ENCODE data around the gene RBFOX1.
A peak's percentile ranks its signal among the peaks of the same experiment; 100 is the strongest.

RBFOX1 gene

DNA sequence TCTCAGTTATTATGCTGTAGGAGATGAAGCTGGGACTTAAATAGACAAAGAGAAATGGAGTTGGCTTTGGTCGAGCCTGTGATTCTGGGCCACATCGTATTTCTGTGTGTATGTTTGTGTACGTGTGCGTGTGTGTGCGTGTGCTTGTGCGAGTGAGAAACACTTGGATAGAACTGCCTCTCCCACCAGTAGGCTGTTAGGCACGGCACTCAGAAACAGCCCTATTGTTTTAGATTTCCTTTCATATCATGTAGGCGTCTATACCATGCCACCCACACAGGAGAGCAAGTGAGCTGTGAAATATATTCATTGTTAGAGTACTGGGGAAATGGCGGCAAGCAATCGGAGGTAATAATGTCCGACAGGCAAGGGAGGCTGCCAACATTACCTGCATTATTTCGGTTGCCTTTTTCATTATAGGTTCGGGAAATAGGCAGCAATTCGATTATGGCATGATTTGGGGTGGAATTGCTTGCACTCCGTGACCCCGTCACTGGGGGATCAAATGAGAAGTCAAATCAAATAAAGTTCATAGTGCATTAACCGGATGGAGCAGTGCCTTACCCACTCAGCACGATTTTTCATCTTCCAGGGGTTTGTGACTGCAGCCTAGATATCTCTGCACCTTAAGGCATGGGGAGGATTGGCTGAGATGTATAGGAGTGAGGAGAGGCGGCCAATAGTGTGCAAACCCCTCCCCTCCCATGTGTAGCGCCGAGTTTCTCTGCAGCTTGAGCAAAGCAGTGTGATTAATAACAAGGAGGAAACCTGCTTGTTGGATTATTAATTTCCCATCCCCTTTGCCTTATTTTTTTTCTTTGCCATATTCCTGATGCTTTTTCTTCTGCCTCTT lies 89.6 kb downstream of the RBFOX1 start:
- DNase-seq: peak; percentile 54

DNA sequence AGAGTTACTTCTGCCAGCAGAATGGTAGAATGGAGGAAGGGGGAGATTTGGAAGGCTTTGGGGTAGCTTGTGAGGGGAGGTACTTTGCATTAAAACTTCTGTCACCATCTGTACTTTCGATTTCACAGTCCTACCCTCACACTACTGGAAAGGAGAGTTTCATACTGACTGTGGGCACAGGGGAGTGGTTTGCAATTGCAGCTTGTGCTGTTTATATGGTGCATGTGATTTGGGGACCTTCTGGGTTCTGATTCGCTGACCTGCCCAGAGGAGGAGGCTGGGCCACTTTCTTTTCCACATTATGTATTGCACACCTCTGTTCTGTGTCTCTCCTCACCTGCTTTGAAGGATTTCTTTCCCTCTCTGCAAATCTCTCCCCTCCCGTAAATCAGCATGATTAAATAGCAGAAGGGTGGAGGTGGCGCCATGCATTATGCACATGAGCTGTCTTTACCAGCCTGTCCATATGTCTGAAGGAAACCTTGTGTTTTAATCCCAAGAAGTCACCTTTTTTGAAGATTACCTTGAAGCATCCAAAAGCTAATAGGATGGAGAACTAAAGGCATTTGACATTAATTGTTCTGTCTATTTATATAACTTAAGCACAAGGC lies 90.9 kb downstream of the RBFOX1 start:
- peak; percentile 92 for DNase-seq

DNA sequence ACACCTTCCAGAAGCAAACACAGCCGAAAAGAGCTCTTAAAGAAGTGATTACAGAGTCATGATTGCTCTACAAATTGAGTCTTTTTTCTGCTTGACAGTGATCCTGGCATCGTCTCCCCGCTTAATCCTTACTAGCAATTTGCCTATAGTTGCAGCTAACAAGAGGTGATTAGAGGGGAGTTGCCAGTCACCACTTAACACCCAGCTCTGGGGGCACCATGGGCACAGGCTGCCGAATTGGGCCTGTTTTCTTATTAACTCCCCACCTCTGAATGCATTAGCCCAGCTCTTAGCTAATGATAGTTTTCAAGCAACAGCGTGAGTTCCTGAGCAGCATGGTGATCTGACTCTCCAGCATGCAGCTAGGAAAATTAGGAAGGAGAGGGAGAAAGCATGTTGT lies 93.5 kb downstream of the RBFOX1 start:
- DNase-seq: peak; percentile 35

DNA sequence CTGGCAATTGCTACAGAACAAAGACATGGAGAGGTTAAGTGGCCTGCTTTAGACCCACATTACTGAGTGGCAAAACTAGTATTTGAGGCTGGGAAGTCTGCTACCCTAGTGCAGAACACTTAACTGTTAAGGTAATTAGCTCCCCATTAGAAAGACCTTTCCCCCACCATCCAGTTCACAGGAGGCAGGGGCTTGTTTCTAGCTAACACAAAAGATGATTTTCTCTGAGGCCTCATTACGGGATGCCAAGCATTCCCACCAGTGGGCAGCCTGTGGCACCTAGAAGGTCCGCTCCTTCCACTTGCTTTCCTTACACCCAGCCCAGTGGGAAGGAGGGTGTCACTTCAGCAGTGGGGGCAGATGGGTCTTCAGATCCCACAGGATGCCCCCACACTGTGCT lies 99.1 kb downstream of the RBFOX1 start:
- DNase-seq: no peak

DNA sequence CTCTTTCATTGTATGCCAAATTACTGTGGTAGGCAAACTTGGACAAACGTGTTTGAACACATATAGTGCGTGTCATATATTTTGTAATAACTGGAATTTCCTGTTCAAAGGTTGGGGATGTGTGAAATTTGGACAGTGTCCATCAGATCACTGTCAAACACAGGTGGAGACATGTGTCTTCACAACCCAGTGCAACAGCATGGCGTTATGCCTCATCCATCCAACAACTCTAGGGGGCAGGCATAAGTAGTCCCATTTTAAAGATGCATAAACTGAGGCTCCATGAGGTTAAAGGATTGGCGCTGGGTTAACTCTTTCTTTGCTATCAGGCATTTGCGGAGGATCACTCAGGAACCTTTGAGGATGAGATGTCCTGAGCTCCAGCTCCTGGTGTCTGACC lies 103.7 kb downstream of the RBFOX1 start:
- no peak for DNase-seq

DNA sequence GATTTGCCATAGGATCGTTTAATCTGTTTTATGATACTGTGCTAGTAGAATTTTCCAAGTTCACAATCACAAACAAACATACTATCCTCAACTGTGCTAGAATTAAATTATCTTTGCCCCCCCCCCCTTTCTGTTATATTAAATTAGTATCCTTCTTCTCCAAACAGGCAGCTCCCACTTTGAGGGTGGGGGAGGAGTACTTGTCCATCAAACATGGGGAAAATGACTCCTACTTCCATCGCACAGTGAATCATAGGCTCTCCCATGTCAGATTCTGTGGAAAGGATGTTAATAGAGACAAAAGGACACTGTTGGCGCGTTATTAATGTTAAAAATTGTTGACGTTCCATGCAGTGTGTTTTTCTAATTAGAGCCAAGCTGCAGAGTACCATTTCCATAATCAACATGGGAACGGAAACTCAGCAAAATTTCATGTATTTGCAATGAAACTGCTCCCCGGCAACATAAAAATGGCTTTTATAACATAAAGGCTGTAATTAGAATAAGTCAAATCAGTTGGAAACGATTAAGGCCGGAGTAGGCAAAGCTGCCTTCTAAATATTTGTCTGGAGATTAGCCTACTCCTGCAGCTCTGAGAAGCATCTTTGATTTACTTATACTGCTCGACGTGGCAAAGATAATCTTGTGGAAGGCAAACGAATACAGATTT lies 104.6 kb downstream of the RBFOX1 start:
- DNase-seq: peak; percentile 79

DNA sequence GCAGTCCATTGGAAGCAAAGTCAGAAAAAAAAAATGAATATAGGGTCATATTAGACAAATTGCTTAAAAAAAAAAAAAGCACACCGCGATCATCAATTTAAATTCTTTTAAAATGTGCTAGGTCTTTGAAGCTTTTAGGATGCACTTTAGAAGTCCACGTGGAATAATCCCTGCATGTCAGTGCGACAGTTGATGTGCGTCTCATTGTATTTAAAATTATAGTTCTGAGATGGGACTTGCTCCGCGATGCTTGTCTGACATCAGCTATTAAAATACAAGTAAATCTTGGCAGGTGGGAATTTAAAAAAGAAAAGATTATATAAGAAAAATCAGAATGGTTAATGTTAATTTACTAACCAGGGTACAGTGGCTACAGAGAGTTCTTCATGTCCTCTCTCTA lies 105.2 kb downstream of the RBFOX1 start:
- DNase-seq: no peak

DNA sequence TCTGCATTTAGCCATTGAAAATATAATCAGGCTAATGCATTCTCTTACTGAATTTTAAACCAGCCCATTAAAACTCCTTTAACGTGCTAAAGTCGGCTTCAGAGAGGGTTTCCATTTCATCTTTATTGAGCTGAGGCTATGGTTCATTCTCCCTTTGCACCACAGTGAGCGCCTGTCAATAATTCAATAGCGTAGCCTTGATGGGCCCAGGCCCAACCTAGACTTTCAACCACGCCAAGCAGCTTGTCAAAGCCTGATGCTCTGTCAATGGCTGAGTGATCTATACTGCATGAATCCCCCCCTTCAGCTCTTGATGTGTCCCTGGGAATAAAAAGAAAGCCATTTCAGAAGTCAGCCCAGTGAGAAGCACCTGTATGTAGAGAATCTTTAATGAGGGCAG lies 106.0 kb downstream of the RBFOX1 start:
- no peak for DNase-seq

DNA sequence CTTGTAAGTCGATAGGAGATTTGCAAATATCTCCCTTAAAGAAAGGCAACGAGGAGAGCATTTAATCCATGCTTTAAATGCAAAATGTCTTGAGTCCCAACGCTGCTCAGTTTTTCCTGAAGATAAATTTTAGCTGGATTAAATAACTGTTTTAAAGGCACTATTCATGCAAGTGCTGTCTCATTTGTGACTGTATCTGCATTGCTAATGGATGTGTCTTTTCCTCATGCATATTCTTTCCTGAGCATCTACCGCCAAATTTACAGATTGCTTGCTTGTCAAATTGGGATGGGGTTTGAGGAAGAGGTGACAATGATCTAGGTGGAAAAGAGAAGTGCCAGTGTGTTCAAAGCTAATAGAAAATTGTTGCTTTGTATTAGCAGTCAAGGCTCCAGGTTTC lies 106.9 kb downstream of the RBFOX1 start:
- DNase-seq: no peak

DNA sequence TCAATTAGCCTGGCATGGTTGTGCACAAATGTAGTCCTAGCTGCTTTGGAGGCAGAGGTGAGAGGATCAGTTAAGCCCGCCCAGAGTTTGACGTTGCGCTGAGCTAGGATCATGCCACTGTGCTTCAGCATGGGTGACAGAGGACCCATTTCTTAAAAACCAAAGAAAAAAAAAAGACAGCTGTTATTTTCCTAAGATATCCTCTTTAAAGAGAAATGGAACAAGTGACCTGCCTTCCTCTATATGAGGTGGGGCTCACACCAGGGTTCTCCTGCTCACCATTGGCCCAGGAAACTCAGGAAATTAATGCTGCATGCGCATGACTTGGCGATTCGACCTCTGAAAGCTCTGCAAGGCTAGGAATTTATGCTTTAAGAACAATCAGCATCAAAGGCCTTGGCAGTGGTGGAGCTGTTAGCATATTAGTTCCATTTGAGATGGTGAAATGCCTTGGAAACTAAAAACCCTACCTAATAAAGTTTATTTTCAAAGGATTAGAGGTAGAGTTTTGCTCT lies 108.3 kb downstream of the RBFOX1 start:
- no peak for DNase-seq

DNA sequence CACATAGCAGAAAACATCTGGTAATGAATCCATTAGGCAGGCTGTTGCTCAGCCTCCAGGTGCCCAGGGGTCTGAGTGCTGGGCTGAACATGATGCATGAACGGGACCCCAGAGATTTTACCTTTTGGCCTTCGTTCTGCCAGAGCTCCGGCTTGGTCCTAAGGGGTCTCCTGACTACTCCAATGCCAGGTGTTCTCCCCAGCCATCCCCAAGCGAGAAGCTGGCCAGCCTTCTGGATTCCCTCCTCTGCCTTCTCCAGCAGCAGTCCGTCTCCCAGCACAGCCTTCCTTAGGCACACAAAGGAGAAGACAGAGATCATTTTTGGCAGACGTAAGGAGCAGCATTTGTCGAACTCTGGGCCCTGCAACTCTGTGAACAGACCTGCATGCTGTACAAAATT lies 109.4 kb downstream of the RBFOX1 start:
- DNase-seq: peak; percentile 48

DNA sequence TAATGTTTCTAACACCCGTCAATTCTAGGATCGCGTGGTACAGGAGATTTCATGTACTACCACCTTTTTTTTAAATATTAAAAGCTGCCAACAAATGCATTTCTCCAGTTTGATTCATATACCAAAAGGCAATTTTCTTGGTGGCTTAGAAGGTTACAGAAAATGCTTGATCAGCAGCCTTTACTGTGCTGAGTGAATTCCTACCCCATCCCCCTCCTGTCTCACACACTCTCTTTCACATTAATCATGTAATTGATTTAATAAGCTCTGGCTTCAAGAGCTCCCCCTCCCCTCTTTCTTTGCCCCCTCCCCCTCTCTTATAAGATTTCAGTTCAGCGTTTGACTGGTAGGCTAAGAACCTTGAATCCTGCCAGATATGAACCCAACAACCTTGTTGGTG lies 110.5 kb downstream of the RBFOX1 start:
- peak; percentile 88 for DNase-seq

DNA sequence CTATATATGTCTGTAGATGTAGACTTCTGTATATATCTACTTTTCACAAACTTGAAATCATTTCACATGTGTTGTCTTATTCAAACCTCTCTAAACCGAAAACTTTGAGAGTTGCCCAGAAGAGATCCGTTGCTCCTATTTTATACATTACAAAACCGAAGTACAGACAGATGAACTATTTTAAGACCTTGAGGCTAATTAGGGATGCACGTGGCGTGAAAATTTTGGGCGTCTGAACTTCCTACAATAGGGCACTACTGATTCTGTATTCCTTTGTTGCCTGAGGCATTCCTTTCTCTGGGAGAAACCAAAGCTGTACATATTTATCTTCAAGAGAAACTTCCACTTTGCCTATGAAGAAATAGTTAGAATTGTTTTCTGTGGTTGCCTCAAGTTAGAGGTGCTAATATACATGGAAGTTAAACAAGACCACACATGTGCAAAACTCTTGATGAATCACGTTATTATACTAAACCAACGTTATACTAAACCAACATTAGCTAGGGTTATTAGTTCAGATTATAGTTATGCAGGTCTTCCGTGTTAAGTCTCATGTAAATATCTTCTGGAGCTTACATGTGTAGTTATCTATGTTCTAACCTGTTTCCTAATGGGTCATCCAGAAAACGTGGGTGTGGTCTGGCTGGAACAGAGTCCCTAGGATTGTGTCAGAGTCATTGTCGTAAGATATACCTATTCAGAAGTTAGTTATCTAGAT lies 111.2 kb downstream of the RBFOX1 start:
- no peak for DNase-seq

DNA sequence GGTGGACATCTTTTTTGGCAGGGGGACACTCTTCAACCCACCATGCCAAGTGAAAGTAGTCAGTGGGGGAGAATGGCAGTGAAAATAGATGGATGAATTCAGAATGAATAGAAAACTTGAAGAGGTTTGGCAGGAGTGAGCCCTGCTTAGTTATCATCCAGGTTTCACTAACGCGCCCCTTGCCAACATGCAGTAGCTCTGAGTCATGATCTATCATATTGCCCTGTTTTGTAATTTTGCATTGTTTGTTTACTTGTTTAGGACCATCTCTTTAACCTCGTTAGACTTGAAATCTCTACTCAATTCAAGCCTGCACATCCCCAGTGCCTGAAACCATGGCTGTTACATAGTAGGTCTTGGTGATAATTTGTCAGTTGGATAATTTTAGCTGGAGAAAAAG lies 116.7 kb downstream of the RBFOX1 start:
- DNase-seq: no peak

DNA sequence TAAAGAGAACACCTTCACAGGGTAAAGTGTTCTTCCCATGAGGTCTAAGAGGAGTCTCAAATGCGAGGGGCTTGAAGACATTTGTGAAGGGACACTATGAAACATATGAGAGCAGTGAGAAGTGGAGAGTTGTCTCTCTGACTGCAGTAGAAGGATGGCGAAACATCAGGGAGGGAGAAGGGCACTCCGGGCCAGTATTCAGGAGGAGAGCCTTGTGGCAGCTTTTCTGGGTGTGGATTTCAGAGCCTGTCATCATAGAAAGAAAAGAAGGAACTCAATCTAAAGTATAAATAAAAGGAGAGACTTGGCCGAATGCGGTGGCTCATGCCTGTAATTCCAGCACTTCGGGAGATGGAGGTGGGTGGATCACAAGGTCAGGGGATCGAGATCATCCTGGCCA lies 117.2 kb downstream of the RBFOX1 start:
- DNase-seq: no peak

DNA sequence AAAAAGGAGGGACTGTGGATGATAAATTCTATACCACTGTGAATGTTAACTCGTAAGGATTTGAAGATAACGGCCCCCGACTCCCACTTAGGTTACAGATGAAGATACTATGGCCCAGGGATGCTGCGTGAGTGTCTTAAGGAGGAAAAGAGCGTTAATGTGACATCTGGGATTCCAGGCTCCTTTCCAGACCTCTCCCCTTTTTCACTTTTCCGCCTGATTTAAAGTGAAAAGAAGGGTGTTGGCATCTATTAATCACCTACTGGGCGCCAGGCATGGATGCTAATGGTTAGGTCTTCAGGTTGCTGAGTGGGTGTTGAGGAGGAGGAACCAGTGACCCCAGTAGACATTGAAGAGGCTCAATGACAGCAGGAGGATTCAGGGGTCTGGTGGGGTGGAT lies 117.8 kb downstream of the RBFOX1 start:
- DNase-seq: no peak

DNA sequence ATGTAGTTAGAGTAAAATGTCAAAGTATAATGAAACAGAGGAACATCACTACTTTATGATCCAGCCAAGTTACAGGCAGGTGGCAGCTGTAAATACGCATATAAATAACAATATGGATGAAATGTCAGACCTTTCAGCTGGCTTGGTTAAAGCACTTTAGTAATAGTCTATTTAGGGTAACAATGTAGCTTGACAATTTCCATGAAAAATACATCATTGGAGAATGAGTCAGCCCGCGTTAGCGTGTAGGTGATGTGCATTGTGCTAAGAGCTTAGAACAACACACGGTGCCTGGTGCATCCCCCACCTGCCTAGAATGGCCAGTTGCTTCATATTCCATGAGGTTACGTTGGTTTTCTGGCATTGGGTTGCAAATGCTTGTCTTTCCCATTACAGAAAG lies 119.4 kb downstream of the RBFOX1 start:
- no peak for DNase-seq

DNA sequence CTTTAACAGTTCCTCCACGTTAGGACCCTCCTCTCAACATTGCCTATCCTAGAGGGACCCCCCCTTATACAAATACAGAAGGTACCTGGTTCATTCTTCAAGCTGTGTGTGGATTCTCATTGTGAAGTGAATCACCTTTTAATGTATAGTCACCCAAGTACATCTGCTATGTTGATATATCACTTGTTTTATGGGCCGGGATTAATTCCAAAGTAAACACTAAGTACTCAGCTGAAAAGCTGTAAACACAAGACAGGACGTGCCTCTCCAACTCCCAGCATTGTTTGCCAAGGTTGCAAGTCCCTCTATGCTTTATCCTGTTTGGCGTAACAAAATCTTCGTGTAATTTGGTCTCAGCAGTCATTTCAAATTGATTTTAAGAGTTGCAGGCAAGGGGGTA lies 123.6 kb downstream of the RBFOX1 start:
- DNase-seq: no peak

DNA sequence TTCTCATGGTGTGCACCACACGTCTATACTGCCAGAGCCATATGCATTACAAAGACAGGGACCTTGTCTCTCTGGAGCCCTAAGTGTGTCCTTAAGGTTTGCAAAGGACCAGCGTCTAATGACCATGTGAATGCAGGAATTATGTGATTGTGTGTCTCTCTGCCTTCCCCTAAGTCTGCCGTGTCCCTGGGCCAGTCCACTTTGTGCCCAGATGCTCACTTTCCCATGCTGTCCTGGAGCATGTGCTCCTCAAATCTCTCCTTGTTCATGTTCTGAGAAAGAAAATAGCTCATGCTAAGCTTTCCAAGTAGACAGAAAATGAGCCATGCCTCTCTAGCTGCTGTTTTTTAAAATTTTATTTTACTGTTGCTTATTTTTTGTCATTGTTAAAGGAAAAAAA lies 125.5 kb downstream of the RBFOX1 start:
- no peak for DNase-seq

DNA sequence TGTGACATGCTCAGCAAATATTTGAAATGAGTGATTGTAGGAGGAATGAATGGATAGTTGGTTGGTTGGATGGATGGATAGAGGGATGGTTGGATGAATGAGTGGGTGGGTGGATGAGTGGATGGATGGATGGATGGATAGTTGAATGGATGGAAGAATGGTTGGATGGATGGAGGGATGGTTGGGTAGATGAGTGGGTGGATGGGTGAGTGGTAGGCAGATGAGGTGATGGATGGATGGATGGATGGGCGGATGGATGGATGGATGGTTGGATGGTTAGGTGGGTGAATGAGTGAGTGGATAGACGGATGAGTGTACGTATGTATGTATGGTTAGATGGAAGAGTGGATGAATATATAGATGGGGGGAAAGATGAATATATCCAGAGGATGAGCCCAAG lies 137.7 kb downstream of the RBFOX1 start:
- no peak for DNase-seq

DNA sequence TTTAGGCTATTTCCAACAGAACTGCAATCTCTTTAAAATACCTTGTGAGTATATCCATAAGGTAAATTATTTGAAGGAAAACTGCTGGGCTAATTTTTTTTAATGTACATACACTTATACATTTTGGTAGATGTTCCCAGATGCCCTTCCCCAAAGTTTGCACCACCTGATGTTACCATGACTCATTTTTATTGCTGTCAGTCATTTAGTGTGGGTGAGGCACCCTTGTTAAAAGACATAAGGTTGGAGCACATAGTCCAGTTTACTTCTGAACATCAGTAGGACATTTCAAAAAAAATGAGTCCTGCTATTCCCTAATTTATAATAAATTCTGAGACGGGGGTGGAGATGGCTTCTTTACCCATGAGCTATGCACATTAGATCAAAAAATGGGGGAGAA lies 138.6 kb downstream of the RBFOX1 start:
- no peak for DNase-seq

DNA sequence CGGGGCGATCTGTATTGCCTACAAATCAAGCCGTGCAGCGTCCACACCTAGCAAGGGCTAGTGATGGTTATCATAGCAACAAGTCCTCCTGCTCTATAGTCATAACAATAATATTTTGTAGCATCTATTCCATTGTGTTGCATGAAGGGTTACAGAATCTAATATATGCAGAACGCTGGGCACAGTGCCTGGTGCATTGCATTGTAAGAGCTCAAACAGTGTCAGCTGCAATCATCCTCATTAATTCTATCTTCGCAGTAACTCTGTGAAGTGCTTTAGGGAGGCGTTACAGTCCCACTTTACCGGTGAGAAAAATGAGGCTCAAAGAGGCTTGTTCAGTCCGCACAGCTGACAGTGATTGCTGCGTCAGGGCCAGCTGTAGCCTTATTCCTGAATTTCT lies 149.4 kb downstream of the RBFOX1 start:
- DNase-seq: no peak

DNA sequence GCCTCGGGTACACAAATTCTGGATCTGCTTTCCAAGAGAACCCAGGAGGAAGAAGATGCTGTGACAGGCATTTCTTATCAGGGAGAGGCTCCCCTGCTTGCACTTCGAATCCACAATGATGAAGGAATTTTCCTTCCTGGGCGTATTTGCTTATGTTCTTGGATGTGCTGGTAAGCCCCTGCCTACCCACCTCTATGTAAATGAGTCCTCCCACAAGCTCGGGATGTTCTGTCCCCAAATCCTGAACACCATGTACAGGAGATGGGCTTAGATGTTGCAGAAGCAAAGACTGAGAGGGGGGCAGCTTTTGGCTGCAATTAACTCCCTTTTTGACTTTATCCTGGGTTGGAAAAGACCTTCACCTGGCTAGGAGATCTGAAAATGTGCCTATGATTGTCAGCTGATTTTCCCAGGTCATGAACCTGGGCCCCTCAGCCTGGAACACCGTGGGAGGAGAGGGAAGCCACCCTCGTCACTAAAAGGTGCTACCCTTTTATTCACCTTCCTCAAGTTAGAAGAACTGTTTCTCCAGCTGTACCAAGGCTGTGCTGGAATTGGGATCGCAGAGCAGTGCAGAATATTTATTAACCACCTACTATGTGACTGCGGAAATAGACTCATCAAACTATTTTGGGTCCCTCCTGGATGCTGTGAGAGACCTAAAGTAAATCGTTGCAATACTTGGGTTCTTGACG lies 150.1 kb downstream of the RBFOX1 start:
- DNase-seq: no peak
